ENCODE results near the gene GPBP1. TPM values are rescaled to one million over a fixed set of nuclear protein-coding genes. Genes with fewer than 3 reads are reported as not detected.

Gene GPBP1
- polyA plus RNA-seq, 3 donors = 23.2 to 43.7 (median 30.9) TPM

- Histone ChIP-seq H3K27me3 (ENCODE audit: control insufficient read depth in 2 of 2, insufficient read depth in 2 of 2, low read length in 2 of 2) (no peaks in the 10 kb centered on the region), H3K36me3 (replicated peaks in 1 of 2; ENCODE audit: control insufficient read depth in 1 of 2, insufficient read depth in 2 of 2, low read length in 2 of 2) (peaks cover 6 to 10% of the 10 kb centered on the region in 2 donors), H2AFZ (ENCODE audit: insufficient read depth, low read depth, low read length, poor library complexity, severe bottlenecking) (no peak overlapping the region), H3K4me3 (replicated peaks in 1 of 3; ENCODE audit: low read depth in 2 of 3, low read length in 3 of 3) (no peak overlapping the region), H3K4me2 (replicated peaks; ENCODE audit: extremely low read depth, low read length, poor library complexity, severe bottlenecking) (no peak overlapping the region), H3K79me2 (ENCODE audit: insufficient read depth, low read length) (peaks cover 100% of the 10 kb centered on the region), H4K20me1 (ENCODE audit: insufficient read depth, low read length) (peaks cover 100% of the 10 kb centered on the region), H3K4me1 (ENCODE audit: control insufficient read depth in 1 of 2, insufficient read depth in 2 of 2, low read length in 2 of 2) (peaks cover 22 to 23% of the 10 kb centered on the region in 2 donors), H3K9me3 (replicated peaks in 1 of 2; ENCODE audit: control insufficient read depth in 1 of 2, insufficient read depth in 1 of 2, low read length in 2 of 2) (no peaks in the 10 kb centered on the region), H3K9ac (ENCODE audit: insufficient read depth, low read length, poor library complexity, severe bottlenecking) (no peak overlapping the region), H3K27ac (ENCODE audit: low read depth in 1 of 2, low read length in 2 of 2) (peak overlapping the region in 1 of 2 donors; percentile 59)
- H3K4me1 Mint-ChIP-seq = peaks cover 47% of the 10 kb centered on the region
- WGBS (ENCODE audit: insufficient coverage) = 97% methylated on average over 6 of the region's 7 CpGs
- no peak for TF ChIP-seq CTCF (IDR thresholded peaks at IDR 0.05)
- H3K4me3 Mint-ChIP-seq = no peak overlapping the region
- H3K9me3 Mint-ChIP-seq = peaks cover 0 to 5% (median 3%) of the 10 kb centered on the region in 7 donors
- peak overlapping the region in 4 of 7 donors; percentile 11 to 70 (median 52) for H3K27ac Mint-ChIP-seq
- H3K36me3 Mint-ChIP-seq = peaks cover 20 to 29% of the 10 kb centered on the region in 2 donors
- intact Hi-C loops (cut with micrococcal nuclease) = loop anchor here in 1 of 2 donors (5.0 kb wide), 1 partner anchor 35 kb away; the partner anchor contains the start of gene GPBP1
- H3K27me3 Mint-ChIP-seq (ENCODE audit: low read depth in 3 of 3) = peaks cover 0 to 1% (median 0%) of the 10 kb centered on the region in 3 donors
- DNase-seq = no peak
Observed at GRCh38 chr5:57207681-57208080, 33.8 kb downstream of the GPBP1 start.

DNA sequence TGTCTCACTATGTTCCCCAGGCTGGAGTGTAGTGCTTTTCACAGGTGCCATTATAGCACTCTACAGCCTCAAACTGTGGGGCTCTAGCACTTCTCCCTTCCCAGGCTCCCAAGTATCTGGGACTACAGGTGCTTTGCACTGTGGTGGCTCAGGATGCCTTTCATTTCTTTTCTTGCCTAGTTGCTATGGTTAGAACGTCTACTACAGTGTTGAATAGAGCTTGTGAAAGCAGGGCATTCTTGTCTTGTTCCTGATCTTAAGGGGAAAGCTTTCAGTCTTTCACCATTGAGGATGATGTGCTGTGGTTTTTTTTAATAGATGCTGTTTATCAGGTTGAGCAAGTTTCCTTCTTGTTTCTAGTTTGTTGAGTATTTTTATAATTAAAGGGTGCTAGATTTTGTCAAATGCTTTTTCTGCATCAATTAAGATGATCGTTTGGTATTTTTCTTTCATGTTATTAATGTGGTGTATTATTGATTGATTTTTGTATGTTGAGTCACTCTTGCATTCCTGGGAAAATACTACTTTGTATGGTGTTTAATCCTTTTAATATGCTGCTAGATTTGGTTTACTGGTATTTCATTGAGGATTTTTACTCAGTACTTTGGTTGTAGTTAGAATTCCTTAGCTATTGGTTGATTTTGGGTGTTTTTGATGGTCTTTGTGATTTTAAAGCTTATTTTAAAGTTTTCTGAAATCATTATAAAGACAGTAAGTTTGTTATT is 35.6 kb downstream of the GPBP1 start:
- H3K4me3 Mint-ChIP-seq = no peak overlapping the region
- peaks cover 28 to 41% of the 10 kb centered on the region in 2 donors for H3K36me3 Mint-ChIP-seq
- no peak overlapping the region for H3K4me2 ChIP-seq (replicated peaks; ENCODE audit: extremely low read depth, low read length, poor library complexity, severe bottlenecking)
- H3K9me3 ChIP-seq (replicated peaks in 1 of 2; ENCODE audit: control insufficient read depth in 1 of 2, insufficient read depth in 1 of 2, low read length in 2 of 2) = no peaks in the 10 kb centered on the region
- TF ChIP-seq CTCF (IDR thresholded peaks at IDR 0.05) = no peak
- 0% methylated on average over 1 of the region's 2 CpGs for WGBS (ENCODE audit: insufficient coverage)
- peaks cover 100% of the 10 kb centered on the region for H4K20me1 ChIP-seq (ENCODE audit: insufficient read depth, low read length)
- H3K27ac ChIP-seq (ENCODE audit: low read depth in 1 of 2, low read length in 2 of 2) = peak overlapping the region in 1 of 2 donors; percentile 51
- H2AFZ ChIP-seq (ENCODE audit: insufficient read depth, low read depth, low read length, poor library complexity, severe bottlenecking) = no peak overlapping the region
- H3K4me3 ChIP-seq (replicated peaks in 1 of 3; ENCODE audit: low read depth in 2 of 3, low read length in 3 of 3) = no peak overlapping the region
- H3K36me3 ChIP-seq (replicated peaks in 1 of 2; ENCODE audit: control insufficient read depth in 1 of 2, insufficient read depth in 2 of 2, low read length in 2 of 2) = peaks cover 13 to 22% of the 10 kb centered on the region in 2 donors
- peaks cover 0 to 5% (median 3%) of the 10 kb centered on the region in 7 donors for H3K9me3 Mint-ChIP-seq
- peaks cover 0 to 1% (median 0%) of the 10 kb centered on the region in 3 donors for H3K27me3 Mint-ChIP-seq (ENCODE audit: low read depth in 3 of 3)
- peak; percentile 10 to 15 (median 11) for DNase-seq
- H3K79me2 ChIP-seq (ENCODE audit: insufficient read depth, low read length) = peaks cover 100% of the 10 kb centered on the region
- intact Hi-C loops (cut with micrococcal nuclease) = loop anchor here in 1 of 2 donors (5.0 kb wide), 1 partner anchor 37 kb away; the partner anchor contains the start of gene GPBP1
- H3K27ac Mint-ChIP-seq = peak overlapping the region in 5 of 7 donors; percentile 37 to 67 (median 63)
- H3K27me3 ChIP-seq (ENCODE audit: control insufficient read depth in 2 of 2, insufficient read depth in 2 of 2, low read length in 2 of 2) = no peaks in the 10 kb centered on the region
- peaks cover 44% of the 10 kb centered on the region for H3K4me1 Mint-ChIP-seq
- peaks cover 22 to 23% of the 10 kb centered on the region in 2 donors for H3K4me1 ChIP-seq (ENCODE audit: control insufficient read depth in 1 of 2, insufficient read depth in 2 of 2, low read length in 2 of 2)
- no peak overlapping the region for H3K9ac ChIP-seq (ENCODE audit: insufficient read depth, low read length, poor library complexity, severe bottlenecking)

Data from CD14-positive monocyte (primary cell).